Stimulated activated CD4-positive, alpha-beta T cell treated with anti-CD3 and anti-CD28 coated beads, TNF-alpha, amount 100 ng/mL, for 1 hour (primary cell): Measurements from ENCODE around the gene TBCD.

Experiments
- DNase-seq, 3 donors: peaks; one replicate each; pipeline ENCODE4 v3.0.0-alpha.2; 2020; ENCODE audit warnings: low read depth in 3 of 3, low spot score in 1 of 3

The TBCD gene

DNA sequence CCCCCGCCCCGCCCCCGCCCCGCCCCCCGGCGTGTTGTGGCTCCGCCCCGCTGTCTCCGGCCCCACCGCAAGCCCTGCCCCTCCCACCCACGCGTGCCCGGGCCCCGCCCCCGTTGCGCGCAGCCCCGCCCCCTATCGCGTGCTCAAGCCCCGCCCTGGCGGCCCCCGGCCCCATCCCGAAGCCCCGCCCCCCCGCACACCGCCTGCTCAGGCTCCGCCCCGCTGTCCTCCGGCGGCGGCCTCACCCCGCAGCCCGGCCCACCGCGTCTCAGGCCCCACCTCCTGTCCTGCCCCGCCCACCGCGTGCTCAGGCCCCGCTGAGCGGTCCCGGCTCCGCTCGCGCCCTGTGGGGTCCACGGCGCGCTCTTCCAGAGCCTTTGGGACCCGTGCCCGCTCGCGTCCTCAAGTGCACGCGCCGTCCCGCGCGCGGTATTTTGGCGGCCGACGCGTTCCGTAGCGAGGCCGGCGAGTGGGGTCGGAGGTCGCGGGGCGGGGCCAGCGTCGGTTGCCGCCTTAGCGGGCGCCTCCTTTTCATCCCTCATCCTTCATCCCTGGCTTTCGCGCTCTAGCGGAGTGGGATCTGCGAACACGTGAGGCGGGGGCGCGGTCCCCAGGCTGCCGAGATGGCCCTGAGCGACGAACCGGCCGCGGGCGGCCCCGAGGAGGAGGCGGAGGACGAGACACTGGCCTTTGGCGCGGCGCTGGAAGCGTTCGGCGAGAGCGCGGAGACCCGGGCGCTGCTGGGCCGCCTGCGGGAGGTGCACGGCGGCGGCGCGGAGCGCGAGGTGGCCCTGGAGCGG, at the start of gene TBCD:
TBCD (plus strand) TSS at position 495 of the 800 bp plus-strand sequence; CDS start at position 624, 129 bp downstream.
- DNase-seq = peak; percentile 72 to 89 (median 85)

DNA sequence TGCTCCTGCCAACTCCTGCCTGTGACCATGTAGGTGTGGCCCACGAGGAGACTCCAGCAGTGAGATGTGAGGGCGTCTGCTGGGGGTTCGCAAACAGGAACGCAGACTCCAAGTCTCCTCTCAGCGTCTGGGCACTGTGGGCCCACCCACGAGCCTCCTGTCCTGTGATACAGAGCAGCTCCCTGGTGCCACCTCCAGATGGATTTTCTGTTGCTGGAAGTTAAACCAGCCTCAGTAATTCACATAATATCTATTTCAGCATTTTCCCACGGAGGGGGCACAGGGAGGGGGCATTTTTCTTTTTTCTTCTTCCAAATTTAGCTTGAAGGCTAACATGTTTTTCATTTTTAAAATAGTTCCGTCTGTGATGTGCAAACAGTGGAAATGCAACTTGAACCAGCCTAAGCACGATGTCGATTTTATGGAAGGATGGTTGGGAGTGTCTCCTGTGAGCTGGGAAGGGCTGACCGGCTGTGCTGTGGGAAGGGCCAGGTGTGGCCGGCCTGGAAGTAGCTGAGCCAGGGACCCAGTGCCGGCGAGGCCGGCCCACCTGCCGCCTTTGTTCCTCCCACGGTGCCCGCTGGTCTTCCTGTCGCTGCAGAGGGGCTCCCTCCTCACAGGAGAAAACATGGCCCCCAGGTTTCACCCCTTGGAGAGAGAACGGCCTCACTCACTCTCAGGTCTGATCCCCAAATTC, 49.5 kb upstream of the TBCD start:
- DNase-seq = no peak

DNA sequence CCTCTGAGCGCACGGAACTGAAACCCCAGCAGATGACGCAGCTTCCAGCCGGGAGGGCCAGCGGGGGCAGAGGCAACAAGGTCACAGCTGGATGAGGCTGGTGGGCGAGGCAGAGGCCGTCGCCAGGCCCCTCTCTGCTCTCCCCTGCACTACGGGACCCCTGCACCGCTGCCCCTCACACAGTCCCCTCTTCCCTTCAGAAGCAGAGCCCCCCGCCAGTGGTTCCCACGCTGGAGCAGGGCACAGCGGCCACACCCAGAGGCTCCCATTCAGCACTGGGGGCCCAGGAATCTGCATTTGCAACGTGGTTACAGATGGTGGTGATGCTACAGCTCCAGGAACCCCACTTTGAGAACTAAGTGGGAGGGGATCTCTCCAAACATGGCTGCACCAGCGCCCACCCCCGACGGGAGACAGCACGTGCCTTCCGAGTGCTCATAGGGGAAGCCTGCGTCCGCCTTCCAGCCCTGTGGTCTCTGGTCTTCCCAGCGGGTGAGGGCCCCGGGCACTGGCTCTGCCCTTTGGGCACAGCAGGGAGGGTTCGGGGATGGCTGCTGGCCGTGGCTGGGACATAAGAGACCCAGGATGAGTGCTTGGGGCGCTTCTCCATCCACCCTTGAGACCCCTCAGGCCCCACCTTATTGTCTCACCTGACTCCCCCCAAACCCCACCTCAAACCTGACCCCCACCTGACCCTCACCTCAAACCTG, 48.7 kb upstream of the TBCD start:
- no peak for DNase-seq

DNA sequence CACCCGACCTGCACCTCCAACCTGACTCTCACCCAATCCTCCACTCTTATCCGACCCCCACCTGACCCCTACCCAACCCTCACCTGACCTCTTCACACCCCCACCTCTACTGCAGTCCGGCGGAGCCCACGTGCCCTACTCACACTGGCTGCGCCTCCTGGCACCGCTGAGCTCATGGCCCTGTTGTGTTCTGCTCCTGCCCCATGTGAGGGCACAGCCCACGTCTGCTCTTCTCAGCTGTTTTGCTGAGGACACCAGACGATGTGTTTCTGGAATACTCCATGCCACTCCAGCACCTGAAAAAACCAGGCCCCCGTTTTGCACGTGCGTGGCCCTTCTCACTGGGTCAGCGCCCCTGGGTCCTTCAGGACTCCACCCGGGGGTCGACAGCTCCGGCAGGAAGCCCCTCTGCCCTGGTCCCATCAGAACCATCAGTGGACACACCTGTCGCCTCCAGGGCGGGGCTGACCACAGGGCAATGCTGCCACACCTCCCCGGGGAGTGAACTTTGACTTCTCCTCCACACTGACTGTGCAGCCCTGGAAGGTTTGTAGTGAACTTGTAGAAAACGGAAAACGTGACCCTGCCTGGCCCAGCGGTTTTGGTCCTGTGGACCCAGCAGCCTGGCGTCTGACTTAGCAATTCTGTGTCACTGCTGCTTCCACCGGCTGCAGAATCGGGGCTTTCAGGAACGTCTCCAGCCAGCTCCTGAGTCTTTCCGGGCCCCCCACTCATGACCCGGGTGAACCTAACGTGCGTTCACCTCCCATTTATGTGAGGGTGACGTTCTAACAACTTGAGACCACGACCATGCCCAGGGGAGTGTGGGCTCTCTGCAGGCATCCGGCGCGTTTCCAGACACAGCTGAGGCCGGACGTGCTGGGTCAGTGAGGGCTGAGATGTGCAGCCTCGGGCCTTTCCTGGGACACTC, 47.7 kb upstream of the TBCD start:
- no peak for DNase-seq

DNA sequence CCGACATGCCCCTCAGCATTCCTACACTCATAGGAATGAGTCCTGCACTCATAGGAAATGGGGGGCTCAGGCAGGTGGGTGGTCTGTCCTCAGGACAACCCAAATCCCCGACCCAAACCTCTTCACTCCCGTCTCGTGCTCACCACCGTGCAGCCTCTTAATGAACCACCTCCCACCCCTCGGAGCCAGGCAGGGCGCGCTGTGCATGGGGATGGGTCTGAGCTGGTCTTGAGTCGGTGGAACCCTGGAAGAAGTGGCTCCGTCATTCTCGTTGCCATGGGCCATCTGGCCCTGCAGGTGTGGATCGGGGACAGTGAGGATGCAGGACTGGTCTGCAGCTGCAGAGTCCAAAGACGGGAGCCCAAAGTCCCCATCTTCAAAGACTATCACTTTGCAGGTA, 47.0 kb upstream of the TBCD start:
- no peak for DNase-seq

DNA sequence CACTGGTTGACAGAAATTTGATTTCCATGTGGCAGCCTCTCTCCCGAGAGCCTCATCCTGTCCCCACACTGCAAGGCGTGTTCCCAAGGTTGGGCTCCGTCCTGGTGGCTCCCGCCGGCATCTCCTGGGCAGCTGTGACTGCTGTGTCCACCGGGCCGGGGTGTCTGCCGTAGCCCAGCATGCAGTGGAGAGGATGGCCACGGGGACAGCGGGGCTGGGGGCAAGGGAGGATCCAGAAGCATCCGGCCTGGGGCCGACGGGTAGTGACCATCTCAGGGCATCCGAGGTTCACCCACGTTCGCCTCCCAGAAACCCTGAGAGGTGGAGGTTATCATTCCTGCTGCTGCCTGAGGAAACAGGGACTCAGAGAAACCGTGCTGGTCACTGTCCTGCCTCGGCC, 46.1 kb upstream of the TBCD start:
- no peak for DNase-seq

DNA sequence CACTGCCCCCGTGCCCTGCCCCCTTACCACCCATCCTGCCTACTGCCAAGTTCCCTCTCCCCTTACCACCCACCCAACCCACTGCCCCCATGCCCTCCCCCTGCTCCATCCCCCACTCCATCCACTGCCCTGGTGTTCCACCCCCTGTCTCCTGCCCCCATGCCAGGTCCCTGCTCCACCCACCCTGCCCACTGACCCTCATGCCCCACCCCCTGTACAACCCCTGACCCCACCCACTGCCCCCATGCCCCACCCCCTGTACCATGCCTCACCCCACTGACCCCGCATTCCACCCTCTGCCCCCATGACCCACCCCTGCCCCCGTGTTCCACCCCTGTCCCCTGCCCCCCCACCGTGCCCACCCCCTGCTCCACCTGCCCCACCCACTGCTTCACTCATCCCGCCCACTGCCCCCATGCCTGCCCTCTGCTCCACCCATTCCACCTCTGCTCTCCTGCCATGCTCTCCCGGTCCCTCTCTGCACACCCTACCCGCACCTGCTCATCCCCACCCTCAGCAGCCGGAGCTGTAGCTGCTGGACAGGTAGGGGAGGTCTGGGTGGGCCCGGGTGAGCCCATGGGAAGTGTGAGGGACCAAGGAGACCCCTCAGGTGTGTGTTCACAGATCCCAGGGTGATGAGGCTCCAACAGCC, 42.7 kb upstream of the TBCD start:
- no peak for DNase-seq

DNA sequence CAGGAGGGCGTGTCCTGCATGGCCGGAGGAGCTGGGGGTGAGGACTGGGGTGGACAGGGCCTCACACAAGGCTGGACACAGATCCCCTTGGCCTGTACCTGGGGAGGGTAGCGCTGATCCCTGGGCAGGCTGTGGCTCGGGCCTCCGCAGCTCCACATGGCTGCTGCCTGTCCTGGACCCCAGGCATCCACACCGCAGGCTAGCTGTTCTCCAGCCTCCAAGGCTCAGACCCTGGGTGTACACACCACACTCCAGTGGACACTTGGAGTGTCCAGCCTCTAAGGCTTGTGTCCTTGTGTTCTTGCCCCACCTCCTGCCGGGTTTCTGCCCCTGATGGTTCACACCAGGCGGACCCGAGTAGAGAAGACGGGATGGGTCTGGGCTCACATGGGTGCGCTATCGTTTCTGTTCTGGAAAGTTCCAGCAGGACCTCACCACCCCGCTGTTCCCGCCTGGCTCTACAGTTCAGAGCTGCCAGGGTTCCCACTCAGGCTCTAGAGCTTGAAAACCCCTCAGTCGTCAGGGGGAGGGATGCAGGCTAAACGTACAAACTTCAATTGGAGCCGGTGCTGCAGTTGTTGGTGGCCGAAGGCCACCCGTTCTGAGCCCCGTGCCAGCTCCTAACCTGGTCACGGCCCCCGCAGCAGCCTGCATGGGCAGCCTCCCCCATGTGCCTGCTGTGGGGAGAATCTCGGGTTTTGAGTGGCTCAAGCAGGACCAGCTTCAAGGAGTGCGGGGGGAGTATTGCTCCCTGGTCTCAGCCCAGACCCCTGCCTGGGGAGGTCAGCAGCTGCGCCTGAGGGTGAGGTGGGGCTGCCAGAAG, 42.0 kb upstream of the TBCD start:
- no peak for DNase-seq

DNA sequence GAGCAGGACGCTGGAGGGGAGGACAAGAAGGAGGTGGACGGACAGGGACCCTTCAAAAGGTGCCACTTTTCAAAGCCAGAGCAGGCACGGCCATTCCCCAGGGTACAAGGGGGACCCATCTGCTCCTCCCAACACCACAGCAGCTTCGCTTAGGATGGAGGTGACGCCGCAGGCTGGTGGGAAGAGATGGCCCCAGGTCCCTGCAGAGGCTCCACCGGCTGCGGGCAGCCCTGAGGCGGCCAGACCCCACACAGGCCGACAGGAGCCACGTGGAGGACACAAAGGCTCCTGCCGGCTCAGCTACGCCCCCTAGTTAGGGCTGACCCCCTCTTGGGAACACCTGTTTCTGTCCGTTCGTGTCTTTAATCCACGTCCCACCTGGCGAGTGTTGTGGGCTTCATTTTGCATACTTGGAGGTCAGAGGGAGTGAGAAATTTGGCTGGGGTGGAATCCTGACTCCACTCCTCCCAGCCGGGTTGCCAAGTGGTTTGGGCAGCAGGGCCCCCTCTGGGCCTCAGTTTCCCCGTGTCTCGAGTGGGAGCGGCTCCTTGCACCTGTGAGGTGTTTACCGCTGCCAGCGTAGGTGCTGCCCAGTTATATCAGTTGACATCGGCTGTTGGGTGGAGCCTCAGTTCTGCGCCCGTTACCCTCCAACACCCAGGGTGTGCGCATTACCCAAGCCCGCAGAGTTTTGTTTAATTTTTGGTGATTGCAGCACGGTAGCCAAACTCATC, 41.2 kb upstream of the TBCD start:
- no peak for DNase-seq

DNA sequence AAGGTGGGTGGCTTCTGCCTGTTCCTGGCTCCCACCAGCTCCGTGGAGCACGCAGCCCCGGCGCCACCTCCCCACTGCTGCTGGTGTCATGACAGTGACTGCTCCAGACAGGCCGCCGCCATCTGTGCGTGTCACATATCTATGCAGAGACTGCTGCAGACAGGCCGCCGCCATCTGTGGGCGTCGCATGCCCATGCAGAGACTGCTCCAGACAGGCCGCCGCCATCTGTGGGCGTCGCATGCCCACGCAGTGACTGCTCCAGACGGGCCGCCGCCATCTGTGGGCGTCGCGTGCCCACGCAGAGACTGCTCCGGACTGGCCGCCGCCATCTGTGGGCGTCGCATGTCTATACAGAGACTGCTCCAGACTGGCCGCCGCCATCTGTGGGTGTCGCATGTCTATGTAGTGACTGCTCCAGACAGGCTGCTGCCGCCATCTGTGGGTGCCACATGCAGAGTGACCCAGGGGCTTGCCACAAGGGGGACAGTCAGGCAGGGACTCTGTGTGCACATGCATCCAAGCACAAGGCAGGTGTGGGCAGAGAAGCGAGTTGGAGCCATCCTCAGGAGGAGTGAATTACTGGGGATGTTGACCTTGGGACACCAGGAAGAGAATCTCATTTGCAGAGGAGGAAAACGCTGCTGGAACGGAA, 38.7 kb upstream of the TBCD start:
- DNase-seq = no peak

DNA sequence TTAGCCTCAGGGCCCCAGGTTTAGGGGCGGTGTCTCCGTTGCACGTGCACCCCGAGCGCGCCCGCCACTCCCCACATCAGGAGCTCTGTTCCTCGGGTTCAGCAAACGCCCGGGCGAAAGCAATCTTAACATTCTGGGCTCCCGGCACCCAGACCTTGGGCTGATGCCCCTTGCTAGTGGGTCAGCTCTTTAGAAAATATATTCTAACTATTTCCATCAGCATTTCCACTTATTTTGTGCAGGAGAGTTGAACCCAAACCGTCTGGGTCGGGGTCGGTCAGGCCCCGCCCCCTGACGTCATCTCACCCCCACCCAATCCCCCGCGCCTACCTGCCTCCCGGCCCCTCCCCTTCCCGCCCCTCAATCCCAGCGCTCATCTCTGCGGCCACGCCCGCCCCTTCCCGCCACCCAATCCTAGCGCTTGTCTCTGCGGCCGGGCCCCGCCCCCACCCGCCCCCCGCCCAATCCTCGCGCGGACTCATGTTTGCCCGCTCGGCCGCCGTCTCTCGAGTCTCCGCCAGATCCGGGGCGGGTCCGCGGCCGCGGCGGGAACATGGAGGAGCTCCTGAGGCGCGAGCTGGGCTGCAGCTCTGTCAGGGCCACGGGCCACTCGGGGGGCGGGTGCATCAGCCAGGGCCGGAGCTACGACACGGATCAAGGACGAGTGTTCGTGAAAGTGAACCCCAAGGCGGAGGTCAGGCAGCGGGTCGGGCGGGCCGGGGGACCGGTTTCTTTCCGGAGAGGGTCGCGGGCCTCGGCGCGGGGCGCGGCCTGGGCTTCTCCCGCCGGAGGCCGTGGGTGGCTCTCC, 35.5 kb upstream of the TBCD start, which contains the start of gene FN3KRP:
FN3KRP (plus strand) TSS at position 504 of the 808 bp plus-strand sequence; CDS start at position 554, 50 bp downstream.
- DNase-seq = peak; percentile 56 to 91 (median 75)

DNA sequence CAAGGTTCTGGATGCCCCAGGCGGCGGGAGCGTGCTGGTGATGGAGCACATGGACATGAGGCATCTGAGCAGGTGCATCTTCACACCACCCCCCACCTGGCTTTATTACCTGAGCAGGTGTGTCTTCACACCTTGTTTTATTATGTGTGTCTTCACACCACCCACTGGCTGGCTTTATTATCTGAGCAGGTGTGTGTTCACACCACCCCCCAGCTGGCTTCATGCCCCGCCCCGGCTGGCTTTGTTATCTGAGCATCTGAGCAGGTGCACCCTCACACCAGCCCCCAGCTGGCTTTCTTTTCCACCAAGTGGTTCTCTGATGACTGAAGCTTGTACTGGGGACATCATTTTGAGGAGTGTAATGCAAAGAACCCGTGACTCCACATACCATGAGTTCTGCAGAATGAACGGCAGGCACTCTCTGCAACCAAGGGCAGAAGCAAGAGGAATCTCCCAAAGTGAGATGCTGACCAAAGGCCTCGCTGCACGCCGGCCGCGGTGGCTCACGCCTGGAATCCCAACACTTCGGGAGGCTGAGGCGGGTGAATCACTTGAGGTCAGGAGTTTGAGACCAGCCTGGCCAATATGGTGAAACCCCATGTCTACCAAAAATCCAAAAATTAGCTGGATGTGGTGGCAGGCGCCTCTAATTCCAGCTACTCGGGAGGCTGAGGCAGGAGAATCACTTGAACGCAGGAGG, 32.7 kb upstream of the TBCD start:
- DNase-seq = no peak

DNA sequence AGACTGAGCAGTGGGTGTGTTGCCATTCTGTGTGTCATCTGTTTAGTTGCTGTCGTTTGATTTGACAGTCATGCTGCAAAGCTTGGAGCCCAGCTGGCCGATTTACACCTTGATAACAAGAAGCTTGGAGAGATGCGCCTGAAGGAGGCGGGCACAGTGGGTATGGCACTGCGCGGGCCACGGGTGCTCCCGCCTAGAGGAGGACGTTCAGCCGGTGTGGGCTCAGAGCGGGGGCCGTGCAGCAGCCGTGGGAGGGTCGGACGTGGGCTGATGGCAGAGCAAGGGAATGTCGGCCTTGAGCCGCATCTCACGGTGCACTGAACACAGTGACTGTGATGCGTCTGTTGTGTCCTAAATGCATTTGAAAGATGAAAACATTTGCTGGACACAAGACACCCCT, 31.7 kb upstream of the TBCD start:
- no peak for DNase-seq

DNA sequence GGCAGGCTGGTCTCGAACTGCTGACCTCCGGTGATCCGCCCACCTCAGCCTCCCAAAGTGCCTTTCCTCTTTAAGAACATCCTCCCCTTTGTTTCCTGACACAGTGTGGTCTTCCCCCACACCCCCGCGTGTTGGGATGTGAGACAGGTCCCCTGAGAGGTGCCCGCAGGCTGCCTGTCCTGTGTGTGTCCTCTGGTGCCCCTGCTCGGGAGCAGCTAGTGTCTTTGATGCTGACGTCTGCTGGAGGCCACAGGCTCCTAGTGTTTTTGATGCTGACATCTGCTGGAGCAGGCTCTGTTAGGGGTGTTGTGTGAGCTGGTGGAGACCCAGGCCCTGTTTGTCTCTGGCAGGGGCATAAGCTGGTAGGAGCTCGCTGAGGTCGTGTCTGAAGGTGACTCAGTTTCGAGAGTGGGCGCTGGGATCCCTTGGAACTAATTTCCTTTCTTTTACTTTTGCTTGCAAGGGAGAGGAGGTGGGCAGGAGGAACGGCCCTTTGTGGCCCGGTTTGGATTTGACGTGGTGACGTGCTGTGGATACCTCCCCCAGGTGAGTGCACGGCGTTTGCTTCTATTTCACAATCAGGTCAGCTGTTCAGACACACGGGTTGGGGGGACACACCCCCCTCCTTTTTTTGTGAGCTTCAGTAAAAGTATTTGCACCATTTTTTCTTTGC, 29.4 kb upstream of the TBCD start:
- DNase-seq = no peak

DNA sequence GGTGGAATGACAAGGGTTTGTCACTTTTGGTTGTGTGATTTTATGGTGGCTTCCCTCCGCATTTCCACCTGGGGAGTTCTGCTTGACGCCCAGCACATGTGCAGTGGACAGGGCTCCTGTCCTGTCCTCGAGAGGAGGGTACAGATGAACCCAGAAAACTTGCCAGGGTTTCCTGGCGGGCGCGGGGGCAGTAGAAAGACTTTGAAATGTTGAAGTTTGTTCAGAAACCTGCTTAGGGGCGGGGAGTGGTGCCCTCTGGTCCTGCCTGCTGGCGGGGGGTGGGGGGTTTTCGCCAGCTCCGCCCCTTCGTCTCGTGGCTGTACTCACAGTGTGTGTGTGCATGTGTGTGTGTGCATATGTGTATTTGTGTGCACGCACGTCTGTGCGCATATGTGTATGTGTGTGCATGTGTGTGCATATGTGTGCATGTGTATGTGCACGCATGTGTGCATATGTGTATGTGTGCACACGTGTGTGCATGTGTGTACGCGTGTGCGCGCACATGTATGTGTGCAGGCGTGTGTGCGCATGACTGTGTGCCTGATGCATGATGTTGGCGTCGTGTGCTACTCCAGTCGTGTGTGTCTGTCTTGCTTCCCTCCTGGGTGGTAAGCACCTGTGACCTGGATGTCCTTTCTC, 28.6 kb upstream of the TBCD start:
- no peak for DNase-seq

DNA sequence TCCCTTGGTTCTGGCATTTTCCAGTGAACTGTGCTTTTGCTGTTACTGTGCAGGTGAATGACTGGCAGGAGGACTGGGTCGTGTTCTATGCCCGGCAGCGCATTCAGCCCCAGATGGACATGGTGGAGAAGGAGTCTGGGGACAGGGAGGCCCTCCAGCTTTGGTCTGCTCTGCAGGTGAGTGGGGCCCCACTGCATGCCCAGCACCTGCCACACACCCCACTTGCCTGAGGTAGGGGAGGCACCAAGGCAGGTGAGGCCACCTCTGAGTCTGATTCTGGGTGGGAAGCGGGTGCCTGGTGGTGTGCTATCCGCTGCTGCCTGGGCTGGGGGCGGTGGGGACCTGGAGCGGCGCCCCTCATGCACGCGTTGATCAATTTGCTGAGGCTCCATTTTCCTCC, 25.4 kb upstream of the TBCD start:
- no peak for DNase-seq
